B cell (primary cell): Measurements from ENCODE around the gene CORO1C. TPM values are rescaled to one million over a fixed set of nuclear protein-coding genes. Genes with fewer than 3 reads are reported as not detected.

Source experiments
- ATAC-seq: fragments of 200-7000 bp; cut with Tn5 transposase; one replicate; pipeline ENCODE4 v1.10.0; 2021; ENCODE audit warnings: low read depth, mild to moderate bottlenecking, moderate number of reproducible peaks, moderate library complexity
- CTCF ChIA-PET: fragments of 350-600 bp; sonication (Branson Sonifier 250); formaldehyde crosslinking; loops from one replicate; lab custom pipeline; 2021; ENCODE audit warnings: antibody characterized with exemption, inconsistent platforms; lab: Charles Lee
- POLR2A ChIA-PET: fragments of 350-600 bp; sonication (Branson Sonifier 250); formaldehyde crosslinking; loops from one replicate; lab custom pipeline; 2021; ENCODE audit warnings: antibody characterized with exemption; lab: Charles Lee
- DNase-seq: peaks from one replicate; pipeline ENCODE4 v3.0.0; 2013
- H2AFZ ChIP-seq: 2 replicates; pipeline ENCODE4 v1.6.1; 2012; ENCODE audit warnings: mild to moderate bottlenecking, low read depth, low read length; ENCODE audit not compliant: insufficient read depth, poor library complexity, severe bottlenecking
- H3K27ac ChIP-seq, 2 donors: 1 replicate in 1 of 2; 2 replicates in 1 of 2; pipeline ENCODE4 v1.5.1; 2012 to 2013; ENCODE audit warnings: low read length in 2 of 2, mild to moderate bottlenecking in 2 of 2, moderate library complexity in 1 of 2
- H3K27me3 ChIP-seq, 4 experiments: fragments of 200-600 bp in 1 of 4; sonication (generic) in 1 of 4; replicated peaks in 1 of 4; 1 replicate in 2 of 4; 2 replicates in 2 of 4; pipeline versions ENCODE4 v1.6.1 to v1.7.0; 2013 to 2016; ENCODE audit warnings: low read length in 3 of 4, mild to moderate bottlenecking in 2 of 4, mixed read lengths in 1 of 4, moderate library complexity in 1 of 4; ENCODE audit not compliant: insufficient read depth in 4 of 4, control insufficient read depth in 3 of 4; ENCODE audit errors: control extremely low read depth in 1 of 4
- H3K36me3 ChIP-seq, 2 experiments: replicated peaks in 1 of 2; 1 replicate in 1 of 2; 2 replicates in 1 of 2; pipeline versions ENCODE4 v1.6.1 to v1.7.1; 2013; ENCODE audit warnings: low read length in 1 of 2; ENCODE audit not compliant: insufficient read depth in 2 of 2, control insufficient read depth in 1 of 2; ENCODE audit errors: control extremely low read depth in 1 of 2, extremely low read depth in 1 of 2
- H3K4me1 ChIP-seq, 2 donors: fragments of 200-600 bp in 1 of 2; sonication (generic) in 1 of 2; 1 replicate in 1 of 2; 2 replicates in 1 of 2; pipeline versions ENCODE4 v1.5.1 to v1.6.1; 2013 to 2017; ENCODE audit warnings: low read length in 2 of 2; ENCODE audit not compliant: control insufficient read depth in 2 of 2, insufficient read depth in 2 of 2
- H3K4me2 ChIP-seq: replicated peaks from 2 replicates; pipeline ENCODE3; 2012; ENCODE audit warnings: mild to moderate bottlenecking, low read depth, low read length; ENCODE audit not compliant: poor library complexity, severe bottlenecking
- H3K4me3 ChIP-seq, 5 experiments: fragments of 200-600 bp in 1 of 5; sonication (generic) in 1 of 5; 1 replicate in 3 of 5; 2 replicates in 2 of 5; pipeline versions ENCODE4 v1.5.1 to v1.7.0; 2011 to 2016; ENCODE audit warnings: low read length in 4 of 5, mild to moderate bottlenecking in 4 of 5, low read depth in 2 of 5, control low read depth in 1 of 5, moderate library complexity in 1 of 5; ENCODE audit not compliant: insufficient read depth in 1 of 5; ENCODE audit errors: control extremely low read depth in 1 of 5, extremely low read depth in 1 of 5
- H3K79me2 ChIP-seq: fragments of 200-600 bp; sonication (generic); one replicate; pipeline ENCODE4 v1.6.0; 2016; ENCODE audit warnings: low read length; ENCODE audit not compliant: control insufficient read depth, insufficient read depth
- H3K9ac ChIP-seq: fragments of 200-600 bp; sonication (generic); 2 replicates; pipeline ENCODE4 v1.6.1; 2017; ENCODE audit warnings: mild to moderate bottlenecking, low read length, moderate library complexity
- H3K9me3 ChIP-seq, 3 donors: one replicate each; pipeline versions ENCODE4 v1.6.1 to v1.7.1; 2013; ENCODE audit warnings: low read length in 2 of 3; ENCODE audit not compliant: control insufficient read depth in 2 of 3, insufficient read depth in 1 of 3; ENCODE audit errors: control extremely low read depth in 1 of 3
- H4K20me1 ChIP-seq: 2 replicates; pipeline ENCODE4 v1.6.0; 2012; ENCODE audit warnings: mild to moderate bottlenecking, low read length; ENCODE audit not compliant: insufficient read depth, control insufficient read depth, poor library complexity, severe bottlenecking
- H3K27ac Mint-ChIP-seq: one replicate; pipeline ENCODE4 v1.8.0; 2021; ENCODE audit warnings: mixed read lengths
- H3K27me3 Mint-ChIP-seq: one replicate; pipeline ENCODE4 v1.8.0; 2021; ENCODE audit warnings: mixed read lengths
- H3K4me1 Mint-ChIP-seq: one replicate; pipeline ENCODE4 v1.8.0; 2021; ENCODE audit warnings: mixed read lengths
- H3K4me3 Mint-ChIP-seq: one replicate; pipeline ENCODE4 v1.8.0; 2021; ENCODE audit warnings: mixed read lengths
- H3K9me3 Mint-ChIP-seq: one replicate; pipeline ENCODE4 v1.8.0; 2022; ENCODE audit warnings: mixed read lengths; ENCODE audit not compliant: insufficient read depth
- EZH2 ChIP-seq: IDR thresholded peaks from 2 replicates; pipeline ENCODE4 v1.6.1; 2012; ENCODE audit warnings: borderline replicate concordance, low read depth, mild to moderate bottlenecking, moderate library complexity, low read length; ENCODE audit not compliant: insufficient read depth, poor library complexity, severe bottlenecking
- WGBS: methylation state at CpG from one replicate; pipeline ENCODE4 v1.1.5; 2013; ENCODE audit warnings: missing lambda C conversion rate; ENCODE audit not compliant: insufficient coverage; 5-methylcytosine and 5-hydroxymethylcytosine counted together
- intact Hi-C: fragments of 100-400 bp; cut with micrococcal nuclease; formaldehyde crosslinking; loops from one replicate; pipeline ENCODE4 v1.10.0; 2022
- polyA plus RNA-seq: library from polyadenylated mRNA; depleted of rRNA; stranded (reverse); fragments of >200 nt; gene quantifications from 2 replicates; pipeline ENCODE4 v1.2.3, GENCODE V29; 2012
- total RNA-seq, 2 donors: library from RNA; stranded (reverse); fragments of 120-200 nt in 1 of 2; gene quantifications; 1 replicate in 1 of 2; 2 replicates in 1 of 2; pipeline versions ENCODE4 v1.2.3 to v1.2.4, GENCODE V29; 2013 to 2022
- TF ChIP-seq, protein P1 (sequence below): fragments of 200-600 bp; IDR thresholded peaks from one replicate; pipeline ENCODE4 v1.8.0; 2022; ENCODE audit warnings: antibody characterized with exemption, mild to moderate bottlenecking

The CORO1C gene
- total and polyA plus RNA-seq, 2 donors (not counting 1 experiment from before 2014, with no cell fraction given) = 19.2 to 68.0 TPM

- DNase-seq (no peak), ATAC-seq (no peak)
- no peak overlapping the region for H3K4me3 Mint-ChIP-seq
- Histone ChIP-seq H3K36me3 (peaks cover 0 to 11% of the 10 kb centered on the region in 2 experiments), H3K9me3 (peaks cover 0 to 19% (median 0%) of the 10 kb centered on the region in 3 donors), H3K4me1 (peaks cover 20 to 37% of the 10 kb centered on the region in 2 donors), H3K27ac (peak overlapping the region in 1 of 2 donors; percentile 29), H4K20me1 (no peaks in the 10 kb centered on the region), H3K4me2 (no peak overlapping the region), H3K9ac (no peak overlapping the region), H2AFZ (no peak overlapping the region), H3K79me2 (peaks cover 30% of the 10 kb centered on the region), H3K27me3 (no peaks in the 10 kb centered on the region), H3K4me3 (no peak overlapping the region)
- peak overlapping the region; percentile 63 for H3K27ac Mint-ChIP-seq
- TF ChIP-seq, protein P1, sequence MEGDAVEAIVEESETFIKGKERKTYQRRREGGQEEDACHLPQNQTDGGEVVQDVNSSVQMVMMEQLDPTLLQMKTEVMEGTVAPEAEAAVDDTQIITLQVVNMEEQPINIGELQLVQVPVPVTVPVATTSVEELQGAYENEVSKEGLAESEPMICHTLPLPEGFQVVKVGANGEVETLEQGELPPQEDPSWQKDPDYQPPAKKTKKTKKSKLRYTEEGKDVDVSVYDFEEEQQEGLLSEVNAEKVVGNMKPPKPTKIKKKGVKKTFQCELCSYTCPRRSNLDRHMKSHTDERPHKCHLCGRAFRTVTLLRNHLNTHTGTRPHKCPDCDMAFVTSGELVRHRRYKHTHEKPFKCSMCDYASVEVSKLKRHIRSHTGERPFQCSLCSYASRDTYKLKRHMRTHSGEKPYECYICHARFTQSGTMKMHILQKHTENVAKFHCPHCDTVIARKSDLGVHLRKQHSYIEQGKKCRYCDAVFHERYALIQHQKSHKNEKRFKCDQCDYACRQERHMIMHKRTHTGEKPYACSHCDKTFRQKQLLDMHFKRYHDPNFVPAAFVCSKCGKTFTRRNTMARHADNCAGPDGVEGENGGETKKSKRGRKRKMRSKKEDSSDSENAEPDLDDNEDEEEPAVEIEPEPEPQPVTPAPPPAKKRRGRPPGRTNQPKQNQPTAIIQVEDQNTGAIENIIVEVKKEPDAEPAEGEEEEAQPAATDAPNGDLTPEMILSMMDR = no peak
- no peak for TF ChIP-seq EZH2
- no peaks in the 10 kb centered on the region for H3K9me3 Mint-ChIP-seq
- H3K27me3 Mint-ChIP-seq = no peaks in the 10 kb centered on the region
- peaks cover 53% of the 10 kb centered on the region for H3K4me1 Mint-ChIP-seq
- ChIA-PET CTCF (interaction anchor here (12.2 kb wide), 1 partner anchor 59 kb away, joined by 424 read pairs; the partner anchor contains the start of genes ISCU and SART3), POLR2A (interaction anchor here (1.7 kb wide), 1 partner anchor 11 kb away, joined by 10 read pairs; the partner anchor contains the start of gene SELPLG)
- intact Hi-C loops = no loop called here
- 98% methylated on average over 8 of the region's 8 CpGs for WGBS
Observed at GRCh38 chr12:108623577-108623976, 107.7 kb downstream of the CORO1C start.

DNA sequence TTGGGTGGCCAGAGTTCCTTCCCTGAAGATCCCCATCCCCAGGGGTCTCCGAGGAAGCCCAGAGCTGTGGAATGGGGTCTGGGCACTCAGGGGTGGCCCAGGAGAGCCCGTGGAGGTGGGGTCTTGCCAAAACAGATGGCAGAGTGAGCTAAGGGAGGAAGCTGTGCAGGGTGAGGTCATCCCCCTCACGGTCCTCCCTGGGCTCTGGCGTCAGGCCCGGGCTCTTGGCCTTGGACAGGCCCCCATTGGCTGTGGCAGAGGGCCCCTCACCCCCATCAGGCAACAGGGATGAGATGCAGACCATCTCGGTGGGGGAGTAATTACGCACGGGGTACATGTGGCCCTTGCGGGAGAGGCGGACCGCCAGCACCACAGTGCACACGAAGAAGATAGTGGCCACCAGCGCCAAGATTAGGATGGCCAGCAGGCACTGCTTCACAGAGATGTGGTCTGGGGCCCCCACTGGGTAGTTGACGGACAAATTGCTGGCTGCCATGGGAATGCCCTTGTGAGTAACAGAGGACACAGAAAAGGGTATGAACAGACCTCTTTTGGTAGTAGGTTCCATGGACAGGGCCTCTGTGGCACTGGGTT, 108.3 kb downstream of the CORO1C start:
- no peaks in the 10 kb centered on the region for H3K27me3 ChIP-seq
- no peaks in the 10 kb centered on the region for H4K20me1 ChIP-seq
- H2AFZ ChIP-seq = no peak overlapping the region
- peaks cover 0 to 11% of the 10 kb centered on the region in 2 experiments for H3K36me3 ChIP-seq
- peak overlapping the region in 1 of 2 donors; percentile 29 for H3K27ac ChIP-seq
- DNase-seq (peak; percentile 11), ATAC-seq (no peak)
- H3K79me2 ChIP-seq = peaks cover 25% of the 10 kb centered on the region
- ChIA-PET POLR2A (interaction anchor here (1.7 kb wide), 1 partner anchor 12 kb away, joined by 10 read pairs; the partner anchor contains the start of gene SELPLG), CTCF (interaction anchor here (12.0 to 13.8 kb wide), 4 partner anchors 12 to 59 kb away, joined by 133 to 431 read pairs (median 280); partner anchors contain the start of genes ISCU, SART3 and SELPLG)
- intact Hi-C loops = no loop called here
- peaks cover 20 to 37% of the 10 kb centered on the region in 2 donors for H3K4me1 ChIP-seq
- WGBS = 98% methylated on average over 14 of the region's 14 CpGs
- no peak overlapping the region for H3K4me3 ChIP-seq
- H3K9ac ChIP-seq = no peak overlapping the region
- Mint-ChIP-seq H3K4me3 (no peak overlapping the region), H3K9me3 (no peaks in the 10 kb centered on the region), H3K27me3 (no peaks in the 10 kb centered on the region), H3K27ac (no peak overlapping the region), H3K4me1 (peaks cover 53% of the 10 kb centered on the region)
- peaks cover 0 to 19% (median 0%) of the 10 kb centered on the region in 3 donors for H3K9me3 ChIP-seq
- H3K4me2 ChIP-seq = no peak overlapping the region
- no peak for TF ChIP-seq EZH2
- TF ChIP-seq, protein P1 = no peak
